Kidney tubule cell (primary cell): ENCODE data around the gene TAGLN3.
"Not testable (repeated sequence)": the region's sequence is repeated elsewhere in the genome, so short reads cannot be mapped to it uniquely, and the experiment has no call there.

ENCODE experiments used
- DNase-seq: peaks from one replicate; pipeline ENCODE4 v3.0.0-alpha.2; 2018; ENCODE audit warnings: low spot score

TAGLN3 gene

DNA sequence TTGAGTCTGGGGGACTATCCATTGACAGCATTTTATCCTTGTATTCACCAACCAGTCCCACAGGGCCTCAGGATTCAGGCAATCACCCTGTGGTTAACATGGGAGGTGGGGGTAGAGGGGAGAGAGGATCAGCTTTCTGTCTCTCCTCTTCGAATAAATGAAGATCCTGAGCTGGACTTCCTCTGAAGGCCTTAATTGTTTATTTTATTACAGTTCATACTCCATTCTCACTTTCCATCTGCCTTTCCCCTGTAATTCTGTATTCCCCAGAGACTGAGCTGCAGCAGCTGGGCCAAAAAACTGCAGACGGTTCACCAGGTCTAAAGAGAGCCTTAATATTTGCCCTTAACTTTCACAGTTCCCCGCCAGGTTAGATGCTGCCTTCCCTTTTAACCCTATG, 11.9 kb downstream of the TAGLN3 start:
- DNase-seq: no peak

DNA sequence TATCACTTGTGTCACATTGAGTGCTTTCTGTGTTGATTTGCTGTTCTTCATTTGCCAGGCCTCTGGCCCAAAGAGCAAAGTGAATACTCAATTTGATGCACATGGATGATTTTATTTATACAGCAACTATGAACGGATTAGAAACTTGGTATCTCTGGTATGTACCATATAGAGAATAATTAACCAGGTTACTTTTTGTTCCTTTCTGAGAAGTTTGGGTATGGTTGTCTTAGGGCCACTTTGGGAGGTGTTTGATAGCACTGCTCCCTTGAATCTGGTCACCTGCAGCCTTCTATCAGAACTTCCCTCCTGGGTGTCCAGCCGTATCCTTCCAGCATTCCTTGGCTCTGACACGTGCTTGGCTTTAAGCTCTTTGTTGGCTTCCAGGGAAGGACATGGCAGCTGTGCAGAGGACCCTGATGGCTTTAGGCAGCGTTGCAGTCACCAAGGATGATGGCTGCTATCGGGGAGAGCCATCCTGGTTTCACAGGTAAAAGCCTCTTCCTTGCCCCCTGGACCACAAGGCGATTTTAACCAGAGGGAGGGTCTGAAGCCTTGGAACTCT, 12.7 kb downstream of the TAGLN3 start:
- peak; percentile 73 for DNase-seq

DNA sequence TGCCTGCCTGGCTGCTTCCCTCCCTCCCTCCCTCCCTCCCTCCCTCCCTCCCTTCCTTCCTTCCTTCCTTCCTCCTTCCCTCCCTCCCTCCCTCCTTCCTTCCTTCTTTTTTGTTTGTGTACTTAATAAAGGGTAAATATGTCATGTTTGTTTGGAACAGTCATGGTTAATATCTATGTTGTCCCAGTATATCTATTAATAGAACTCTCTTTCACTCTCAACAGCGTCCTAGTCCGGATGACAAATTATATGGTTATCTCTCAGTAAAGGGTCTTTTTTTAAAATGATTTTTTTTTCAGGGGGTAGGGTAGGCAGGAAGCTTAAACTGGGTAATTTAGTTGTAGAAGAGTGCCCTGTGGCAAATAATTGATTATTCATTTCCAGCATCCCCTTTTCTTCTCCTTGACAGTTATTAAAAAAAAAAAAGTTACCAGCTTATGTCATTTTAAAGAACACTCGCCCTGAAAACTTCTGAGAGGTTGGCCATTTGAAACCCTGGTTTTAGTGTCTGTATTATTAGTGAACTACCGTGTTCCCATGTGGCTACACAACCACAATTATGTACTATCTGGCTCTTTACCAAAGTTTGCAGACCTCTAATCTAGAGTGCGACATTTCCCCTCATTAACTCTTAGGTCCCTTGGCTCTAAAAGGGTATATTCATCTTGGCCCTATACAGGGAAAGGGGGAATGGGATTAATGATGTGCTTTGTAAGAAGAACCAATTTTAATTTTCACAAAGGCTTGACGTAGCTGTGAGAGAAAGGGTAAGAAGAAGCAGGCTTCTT, 13.7 kb downstream of the TAGLN3 start:
- DNase-seq: no peak

DNA sequence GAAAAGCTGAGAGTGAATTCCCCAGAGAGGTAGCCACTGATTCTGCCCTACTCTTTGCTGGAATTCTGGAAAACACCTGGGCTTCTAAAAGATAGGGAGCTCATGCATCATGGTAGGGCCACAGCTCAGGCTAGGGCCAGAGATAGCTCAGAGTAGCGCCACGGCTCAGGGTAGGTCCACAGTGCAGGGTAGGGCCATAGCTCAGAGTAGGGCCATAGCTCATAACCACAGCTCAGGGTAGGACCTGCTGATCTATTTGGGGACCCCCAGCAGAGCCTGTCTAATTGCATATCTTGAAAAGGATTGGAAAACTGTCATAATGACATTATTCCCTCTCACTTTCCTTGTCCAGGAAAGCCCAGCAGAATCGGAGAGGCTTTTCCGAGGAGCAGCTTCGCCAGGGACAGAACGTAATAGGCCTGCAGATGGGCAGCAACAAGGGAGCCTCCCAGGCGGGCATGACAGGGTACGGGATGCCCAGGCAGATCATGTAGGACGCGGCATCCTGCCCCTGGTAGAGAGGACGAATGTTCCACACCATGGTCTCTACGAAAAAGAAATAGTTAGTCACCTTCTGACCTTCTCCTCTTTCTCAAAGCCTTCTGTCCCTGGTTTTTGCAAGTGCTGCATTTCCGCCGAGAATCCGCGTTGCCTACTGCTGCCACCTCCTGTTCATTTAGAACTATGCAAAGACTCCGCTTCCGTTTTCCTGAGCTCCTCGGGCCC, 14.5 kb downstream of the TAGLN3 start:
- peak; percentile 82 for DNase-seq

DNA sequence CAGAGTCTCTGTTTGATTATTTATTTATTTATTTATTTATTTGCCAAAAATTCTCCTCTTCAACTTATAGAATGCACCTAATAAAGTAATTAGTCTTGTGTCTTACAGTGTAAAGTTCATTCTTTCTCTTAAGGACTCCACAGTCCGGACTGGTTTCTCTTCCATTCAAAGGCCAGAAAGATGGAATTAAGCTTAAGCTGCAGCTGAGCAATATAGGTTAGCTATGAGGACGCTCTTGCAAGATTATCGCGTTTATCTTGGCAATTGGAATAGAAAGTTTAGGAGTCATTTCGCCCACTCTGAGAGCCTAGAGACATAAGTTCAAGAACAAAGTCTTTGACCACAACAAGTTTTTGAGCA, 15.0 kb downstream of the TAGLN3 start:
- no peak for DNase-seq

DNA sequence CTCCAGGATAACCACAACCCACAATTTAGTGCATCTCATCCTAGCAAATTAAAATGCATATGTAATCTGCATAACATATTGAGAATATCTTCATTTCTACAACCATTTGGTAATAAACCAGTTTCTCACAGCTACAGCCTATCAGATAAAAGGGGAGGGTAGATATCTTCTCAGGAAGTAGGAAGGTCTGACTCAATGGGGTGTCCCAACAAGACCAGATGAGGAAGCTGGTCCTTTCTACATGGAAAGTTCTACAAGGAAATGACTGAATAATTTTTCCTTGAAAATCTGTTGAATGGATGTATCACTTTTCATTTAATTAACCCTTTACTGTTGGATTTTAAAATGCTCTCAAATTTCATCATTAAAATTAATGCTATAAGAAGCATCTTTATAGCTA, 18.4 kb downstream of the TAGLN3 start:
- DNase-seq: peak; percentile 50

DNA sequence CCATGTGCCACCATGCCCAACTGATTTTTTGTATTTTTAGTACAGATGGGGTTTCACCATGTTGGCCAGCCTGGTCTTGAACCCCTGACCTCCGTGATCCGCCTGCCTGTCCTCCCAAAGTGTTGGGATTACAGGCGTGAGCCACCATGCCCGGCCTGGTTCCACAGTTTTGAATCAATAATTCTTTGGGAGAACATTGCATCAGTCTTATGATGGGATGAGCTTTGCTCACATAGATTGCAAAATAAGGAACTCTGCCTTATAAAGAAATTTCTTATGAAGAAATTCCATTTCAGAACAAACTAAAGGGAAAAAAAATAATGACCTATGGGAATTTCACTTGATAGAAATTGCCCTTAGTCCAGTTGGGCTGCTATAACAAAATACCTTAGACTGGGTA, 20.0 kb downstream of the TAGLN3 start:
- no peak for DNase-seq

DNA sequence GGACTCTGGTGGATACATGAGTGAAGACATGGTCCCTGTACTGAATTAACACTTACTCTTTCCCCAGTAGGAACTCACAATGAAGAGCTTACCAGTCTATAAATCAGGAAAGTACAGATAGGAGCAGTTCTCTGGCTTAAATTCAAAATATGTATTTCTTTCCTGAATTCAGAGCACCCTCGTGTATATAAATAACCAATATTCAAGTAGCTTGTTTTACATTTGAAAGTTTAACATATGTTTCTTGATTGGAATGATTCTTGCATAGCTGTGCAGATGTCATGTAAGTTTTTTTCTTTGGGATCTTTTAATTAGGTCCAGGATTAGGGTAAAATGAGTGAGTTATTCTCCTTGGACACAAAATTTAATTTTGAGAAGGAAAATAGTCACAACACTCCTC, 21.0 kb downstream of the TAGLN3 start:
- no peak for DNase-seq

DNA sequence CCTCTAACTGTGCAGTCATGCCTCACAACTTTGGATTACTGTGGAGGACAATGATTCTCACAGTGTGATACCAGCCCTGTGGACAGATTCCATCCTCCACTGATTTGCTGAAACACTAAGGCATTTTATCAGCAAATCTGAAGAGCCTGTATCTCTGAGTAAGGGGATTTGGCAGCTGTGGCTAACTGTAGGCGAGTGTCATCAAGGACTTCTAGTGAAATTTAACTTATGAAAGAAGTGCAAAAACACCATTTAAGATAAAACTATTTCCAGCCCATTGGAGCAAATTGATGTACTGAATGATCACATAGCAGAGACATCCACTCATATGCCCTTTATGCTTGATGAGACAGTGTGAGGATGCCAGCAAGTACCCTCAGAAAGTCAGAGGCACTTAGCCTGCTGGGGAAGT, 22.0 kb downstream of the TAGLN3 start:
- DNase-seq: peak; percentile 87

DNA sequence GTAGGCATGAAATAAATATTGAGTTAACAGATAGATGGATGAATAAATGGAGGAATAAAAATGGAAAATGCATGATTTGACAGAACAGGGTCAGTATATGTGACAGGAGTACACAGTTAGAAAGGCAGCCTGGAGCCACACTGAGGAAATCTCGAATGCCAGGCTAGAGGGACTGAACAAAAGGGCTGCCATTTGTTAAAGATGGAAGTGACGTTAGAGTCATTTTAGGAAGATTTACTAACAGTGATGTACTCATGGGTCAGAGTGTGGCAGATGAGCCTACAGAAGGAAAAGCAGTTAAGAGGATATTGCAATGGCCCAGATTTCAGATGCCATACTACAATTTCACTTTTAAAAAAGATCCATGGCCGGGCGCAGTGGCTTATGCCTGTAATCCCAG, 28.4 kb downstream of the TAGLN3 start:
- DNase-seq: no peak

DNA sequence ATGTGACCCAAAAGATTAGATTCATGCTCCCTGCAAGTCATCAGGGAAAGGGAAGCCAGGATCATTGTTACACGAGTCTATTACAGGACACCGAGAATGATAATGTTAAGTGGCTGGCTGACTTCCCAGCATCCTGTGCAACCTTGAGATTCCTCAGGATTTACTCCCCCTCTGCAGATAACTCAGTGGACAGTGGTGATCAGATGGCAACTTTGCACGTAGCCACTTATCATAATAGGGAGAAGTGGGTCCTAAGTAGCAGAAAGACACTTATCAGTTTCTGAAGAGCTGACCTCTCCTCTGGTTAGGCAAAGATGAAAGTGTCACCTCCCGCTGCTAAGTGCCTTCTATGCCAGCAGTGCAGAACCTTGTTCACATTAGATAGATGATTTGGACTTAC, 29.1 kb downstream of the TAGLN3 start:
- no peak for DNase-seq

DNA sequence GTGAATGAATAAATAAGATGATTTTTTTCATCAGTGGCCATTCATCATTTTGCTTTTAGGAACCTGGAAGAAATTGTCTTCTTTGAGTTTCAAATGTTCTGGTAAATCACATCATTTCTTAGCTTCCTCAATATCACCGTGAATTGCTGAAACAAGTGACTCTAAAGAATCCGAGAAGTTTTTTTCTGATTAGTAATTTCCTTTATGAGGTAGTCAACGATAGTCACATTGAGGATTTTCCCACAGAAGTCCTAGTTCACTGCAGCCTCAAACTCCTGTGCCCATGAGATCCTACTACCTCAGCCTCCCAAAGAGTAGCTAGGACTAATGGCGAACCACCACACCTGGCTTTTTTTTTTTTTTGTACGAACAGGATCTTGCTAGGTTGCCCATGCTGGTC, 32.2 kb downstream of the TAGLN3 start:
- DNase-seq: no peak

DNA sequence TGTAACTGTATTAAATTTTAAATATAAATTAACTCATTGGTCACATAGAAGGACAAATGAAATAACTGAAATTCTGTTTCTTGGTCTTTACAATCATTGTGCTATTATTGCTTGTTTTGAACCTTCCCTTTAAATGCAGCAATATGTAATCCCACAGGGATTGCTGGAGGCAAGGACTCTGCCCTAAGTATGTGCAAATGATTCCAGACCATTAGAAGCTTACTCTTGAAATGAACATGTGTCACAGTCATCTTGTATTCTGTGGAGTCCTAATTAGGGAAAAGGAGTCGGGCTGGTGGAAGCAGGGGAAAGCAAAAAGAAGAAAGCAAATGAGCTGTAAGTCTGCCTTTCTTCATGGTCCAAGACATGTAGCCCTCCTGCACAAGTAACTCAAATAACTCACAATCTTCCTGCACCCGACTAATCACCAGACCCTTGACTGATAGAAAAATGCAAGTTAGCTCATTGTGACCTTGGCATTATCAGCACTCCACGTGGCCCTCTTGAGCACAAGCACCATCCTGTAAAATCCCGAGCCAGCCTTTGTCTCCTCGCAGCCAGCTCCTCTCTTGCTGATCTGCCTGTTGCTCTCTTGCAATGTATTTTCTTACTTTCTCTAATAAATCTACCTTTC, 33.5 kb downstream of the TAGLN3 start:
- no peak for DNase-seq

DNA sequence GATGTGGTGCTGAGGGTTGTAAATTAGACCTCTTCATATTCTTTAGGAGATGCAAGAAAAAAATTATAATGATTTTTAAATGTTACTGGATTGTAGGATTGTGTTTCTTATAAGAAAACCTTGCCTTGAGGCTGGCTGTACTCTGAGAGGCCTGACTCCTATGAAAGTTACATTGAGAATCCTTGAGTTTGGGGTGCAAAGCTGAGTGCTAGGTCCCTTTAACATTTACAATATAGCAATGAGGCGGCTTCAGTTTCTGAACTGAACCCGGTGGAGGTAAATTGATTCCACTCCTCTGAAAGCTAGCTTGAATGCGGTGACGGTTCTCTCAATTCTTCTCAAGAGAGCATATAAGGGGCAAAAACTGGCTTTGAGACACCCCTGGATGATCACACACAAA, 35.7 kb downstream of the TAGLN3 start, which contains the start of gene TMPRSS7:
TSS of gene TMPRSS7 (plus strand) at position 301 of the 400 bp plus-strand sequence. CDS start 110 bp downstream, outside the sequence.
- DNase-seq: no peak

DNA sequence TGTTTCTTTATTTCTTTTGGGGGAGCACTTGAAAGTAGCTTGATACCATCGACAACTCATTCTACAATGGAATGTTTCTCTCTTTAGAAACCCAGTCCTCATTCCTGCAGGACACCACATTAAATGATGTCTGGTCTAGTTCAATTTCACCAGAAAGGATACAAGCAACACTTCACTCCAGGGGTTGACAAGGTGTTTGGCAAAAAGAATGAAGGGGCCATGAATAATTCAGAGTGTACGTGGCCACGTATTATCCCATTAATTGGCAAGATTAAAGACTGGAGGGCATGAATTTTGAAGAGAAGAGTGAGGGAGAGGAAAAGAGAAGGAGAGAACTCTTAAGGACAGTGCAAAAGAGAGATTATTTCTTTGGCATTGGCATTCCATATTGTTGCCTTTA, 36.5 kb downstream of the TAGLN3 start:
- no peak for DNase-seq

DNA sequence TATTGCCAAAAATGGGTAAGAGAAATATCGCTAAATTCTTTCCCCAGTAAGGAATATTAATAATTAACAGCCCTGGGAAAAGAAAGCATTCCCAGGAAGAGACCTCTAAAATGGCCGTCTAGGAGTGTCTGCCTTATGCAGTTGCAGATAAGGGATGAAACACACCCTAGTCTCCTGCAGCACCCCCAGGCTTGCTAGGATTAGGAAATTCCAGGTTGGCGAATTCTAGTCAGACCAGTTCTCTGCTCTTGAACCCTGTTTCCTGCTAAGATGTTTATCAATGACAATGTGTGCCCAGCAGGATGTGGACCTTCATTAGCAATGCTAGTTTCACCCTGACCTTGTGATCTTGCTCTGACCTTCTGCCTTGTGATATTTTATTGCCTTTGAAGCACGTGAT, 38.5 kb downstream of the TAGLN3 start:
- DNase-seq: not testable (repeated sequence)

DNA sequence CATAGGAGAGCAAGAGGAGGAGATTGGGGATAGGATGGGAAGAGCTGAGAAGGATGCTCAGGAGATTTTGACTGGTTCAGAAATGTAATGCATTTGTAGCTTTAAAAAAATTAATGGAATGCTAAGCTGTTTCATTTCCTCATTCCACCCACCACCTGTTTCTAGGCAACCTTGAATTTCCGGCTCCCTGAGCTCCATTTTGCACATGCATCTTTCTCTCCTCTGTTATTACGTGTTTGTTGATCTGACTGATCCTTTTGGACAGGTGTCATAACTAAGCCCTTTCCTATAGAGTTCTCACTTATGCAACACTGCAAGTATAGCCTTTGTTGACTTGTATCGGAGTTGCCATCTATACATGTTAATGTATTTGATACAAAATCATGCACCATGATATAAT, 40.1 kb downstream of the TAGLN3 start:
- peak; percentile 81 for DNase-seq

DNA sequence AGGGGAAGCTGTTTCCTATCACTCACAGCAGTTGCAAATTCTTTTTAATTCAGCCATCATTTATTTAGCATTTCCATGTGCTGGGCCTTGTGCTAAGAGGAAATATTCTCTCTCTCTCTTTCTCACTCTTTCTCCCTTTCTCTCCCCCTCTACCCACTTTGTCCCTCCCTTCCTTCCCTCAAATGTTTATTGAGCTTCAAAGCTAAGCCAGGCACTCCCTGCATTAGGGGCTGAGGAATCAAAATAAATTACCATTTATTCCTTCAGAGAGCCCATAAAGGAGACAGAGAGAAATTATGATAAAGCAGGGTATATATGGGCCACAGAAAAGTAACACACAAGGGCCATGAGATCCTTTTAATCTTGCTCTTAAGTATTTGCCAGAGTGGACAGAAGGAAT, 42.6 kb downstream of the TAGLN3 start:
- no peak for DNase-seq

DNA sequence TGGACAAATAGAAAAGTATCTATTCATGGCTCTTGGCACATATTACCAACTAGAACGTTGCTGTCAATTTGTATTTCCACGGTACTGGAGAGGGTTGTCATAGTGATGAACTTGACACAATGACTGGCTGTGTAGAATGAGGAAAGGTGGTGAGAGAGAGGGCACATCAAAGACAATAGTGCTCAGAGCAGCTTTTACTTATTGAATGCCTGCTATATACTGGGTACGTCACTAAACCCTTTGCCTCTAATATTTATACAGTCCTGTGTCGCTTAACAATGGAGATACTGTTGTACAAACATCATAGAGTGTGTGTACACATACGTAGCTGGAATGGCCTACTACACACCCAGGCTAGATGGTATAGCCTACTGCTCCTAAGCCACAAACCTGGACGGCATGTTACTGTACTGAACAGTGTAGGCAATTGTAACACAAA, 44.1 kb downstream of the TAGLN3 start:
- DNase-seq: peak; percentile 57

DNA sequence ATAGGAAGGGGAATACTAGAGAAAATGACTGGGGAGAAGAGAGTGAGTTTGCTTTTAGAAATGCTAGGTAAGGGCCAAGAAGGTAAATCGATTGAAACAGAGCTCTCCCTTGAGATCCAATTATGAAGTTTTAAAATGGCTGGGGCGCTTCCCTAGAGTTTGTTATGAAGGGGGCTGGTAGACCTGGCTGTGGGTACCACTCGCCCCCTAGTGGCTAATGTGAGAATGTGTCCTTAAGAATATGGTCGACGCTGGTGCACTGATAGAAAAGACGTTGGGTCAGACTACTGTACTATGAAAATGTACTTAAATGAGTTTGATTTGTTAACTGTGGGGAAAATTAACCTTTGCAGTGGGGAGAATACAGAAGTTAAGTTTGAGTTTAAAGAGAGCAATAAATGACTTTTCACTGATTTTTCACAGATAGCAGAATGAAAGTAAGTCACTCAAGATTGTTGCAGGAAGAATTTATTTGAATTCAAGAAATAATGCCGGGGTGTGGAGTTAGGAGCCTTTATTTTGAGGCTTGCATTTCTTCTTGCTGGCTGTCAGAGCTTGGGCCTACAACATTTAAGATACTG, 45.0 kb downstream of the TAGLN3 start:
- peak; percentile 81 for DNase-seq

DNA sequence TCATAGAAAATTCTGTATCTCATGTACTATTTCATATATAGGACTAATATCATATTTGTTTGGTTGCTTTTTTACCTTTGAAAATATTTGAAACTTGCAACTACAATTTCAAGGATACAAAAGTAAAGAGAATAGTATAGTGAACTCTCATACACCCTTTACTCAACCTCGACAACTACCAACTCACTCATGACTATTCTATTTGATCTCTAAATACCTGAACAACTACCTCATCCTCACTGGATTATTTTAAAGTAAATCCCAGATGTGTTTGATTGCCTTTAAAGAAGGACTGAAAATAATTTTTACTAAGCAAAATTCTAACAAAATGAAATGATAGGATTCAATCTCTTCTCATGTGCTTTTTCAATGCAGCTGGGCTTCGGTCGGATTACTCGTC, 47.9 kb downstream of the TAGLN3 start:
- peak; percentile 52 for DNase-seq

DNA sequence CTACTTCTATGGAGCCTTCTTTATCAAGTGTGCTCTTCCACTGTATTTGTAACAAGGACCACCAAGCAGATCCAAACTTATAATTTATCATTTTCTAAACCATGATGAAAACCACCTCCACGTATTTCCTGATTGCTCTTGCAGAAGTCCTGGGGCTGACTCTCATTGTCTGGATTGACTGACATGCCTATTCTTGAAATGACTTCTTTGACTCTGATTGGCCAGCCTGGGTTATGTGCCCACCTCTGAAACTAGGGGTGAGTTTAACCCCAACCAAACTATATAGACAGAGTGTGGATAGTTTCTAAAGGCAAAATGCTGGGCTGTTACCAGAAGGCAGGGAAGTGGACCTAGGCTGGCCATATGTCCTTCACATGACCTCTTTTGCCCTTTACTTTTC, 48.5 kb downstream of the TAGLN3 start:
- no peak for DNase-seq
